GM12874 (cell line): ENCODE results near the gene PIP.

Experiments used
- CTCF ChIP-seq: IDR thresholded peaks from 2 replicates; pipeline ENCODE4 v1.5.1; 2011; ENCODE audit warnings: low read depth, mild to moderate bottlenecking, control low read depth, low read length, moderate library complexity; ENCODE audit not compliant: insufficient read depth

PIP gene

GRCh38 chr7:143131781-143132180, at the start of gene PIP:
TSS of gene PIP (plus strand) at chr7:143132077. CDS start at chr7:143132117, 40 bp downstream.
- TF ChIP-seq CTCF = no peak

GRCh38 chr7:143085109-143085508, 46.8 kb upstream of the PIP start:
- no peak for TF ChIP-seq CTCF

- no peak for TF ChIP-seq CTCF
Observed at GRCh38 chr7:143096146-143096545, 35.7 kb upstream of the PIP start.

GRCh38 chr7:143104759-143105158, 27.1 kb upstream of the PIP start:
- TF ChIP-seq CTCF = no peak

- no peak for TF ChIP-seq CTCF
Observed at GRCh38 chr7:143117395-143117794, 14.5 kb upstream of the PIP start.

GRCh38 chr7:143120691-143121405, 11.0 kb upstream of the PIP start:
- TF ChIP-seq CTCF = no peak

GRCh38 chr7:143126146-143126545, 5.7 kb upstream of the PIP start:
- no peak for TF ChIP-seq CTCF

GRCh38 chr7:143129051-143129450, 2.8 kb upstream of the PIP start:
- no peak for TF ChIP-seq CTCF
